ENCODE data around the gene PDGFRB.

The PDGFRB gene

GRCh38 chr5:150080696-150081435 is 74.8 kb downstream of the PDGFRB start:
- ChIA-PET POLR2A (no interaction called here), CTCF (no interaction called here)
- H3K4me3 ChIP-seq (ENCODE audit: low read depth, low read length), result no peak overlapping the region
- no peak for TF ChIP-seq CTCF (IDR thresholded peaks at IDR 0.05; ENCODE audit: insufficient read depth, low read length, missing control alignments)
- DNase-seq (ENCODE audit: low read depth, low spot score), result no peak

DNA sequence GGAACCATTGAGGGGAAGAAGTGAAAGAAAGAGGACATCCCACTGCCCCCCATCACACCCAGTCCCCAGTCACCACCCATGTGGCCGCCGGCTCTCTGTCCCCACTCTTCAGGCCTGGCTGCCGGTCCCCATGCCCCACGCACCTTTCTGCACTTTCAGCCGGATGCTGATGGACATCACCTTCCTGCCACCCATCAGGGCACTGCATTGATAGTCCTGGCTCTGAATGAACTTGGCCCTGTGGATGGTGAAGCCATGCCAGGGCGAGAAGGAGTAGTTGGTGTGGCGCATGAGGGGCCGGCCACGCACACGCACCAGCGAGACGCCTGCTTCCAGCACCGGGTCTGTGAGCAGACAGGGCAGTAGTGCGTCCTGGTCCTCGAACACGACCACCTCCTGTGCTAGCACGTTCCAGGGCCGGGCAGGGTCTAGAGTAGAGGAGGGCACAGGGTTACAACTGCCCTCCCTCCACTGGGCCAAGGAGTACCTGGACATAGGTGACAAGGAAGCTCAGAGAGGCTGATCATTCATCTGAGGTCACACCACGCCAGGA is 75.7 kb downstream of the PDGFRB start:
- no peak for DNase-seq (ENCODE audit: low read depth, low spot score)
- no peak for TF ChIP-seq CTCF (IDR thresholded peaks at IDR 0.05; ENCODE audit: insufficient read depth, low read length, missing control alignments)
- POLR2A ChIA-PET, result no interaction called here
- no peak overlapping the region for H3K4me3 ChIP-seq (ENCODE audit: low read depth, low read length)
- CTCF ChIA-PET, result interaction anchor here (1.0 kb wide), 1 partner anchor 10 kb away, joined by 3 read pairs; no protein-coding TSS in a partner anchor

GRCh38 chr5:150078802-150079689 is 76.6 kb downstream of the PDGFRB start:
- no peak for DNase-seq (ENCODE audit: low read depth, low spot score)
- POLR2A ChIA-PET, result interaction anchor here (1.4 kb wide), 1 partner anchor 12 kb away, joined by 4 read pairs; no protein-coding TSS in a partner anchor
- TF ChIP-seq CTCF (IDR thresholded peaks at IDR 0.05; ENCODE audit: insufficient read depth, low read length, missing control alignments), result no peak
- H3K4me3 ChIP-seq (ENCODE audit: low read depth, low read length), result no peak overlapping the region
- CTCF ChIA-PET, result interaction anchor here (0.8 to 1.0 kb wide), 2 partner anchors 11 to 12 kb away, joined by 3 read pairs; no protein-coding TSS in a partner anchor

GRCh38 chr5:150077996-150078801 is 77.4 kb downstream of the PDGFRB start:
- no peak for DNase-seq (ENCODE audit: low read depth, low spot score)
- ChIA-PET CTCF (interaction anchor here (0.8 kb wide), 1 partner anchor 11 kb away, joined by 3 read pairs; no protein-coding TSS in a partner anchor), POLR2A (interaction anchor here (1.4 kb wide), 1 partner anchor 11 kb away, joined by 4 read pairs; no protein-coding TSS in a partner anchor)
- TF ChIP-seq CTCF (IDR thresholded peaks at IDR 0.05; ENCODE audit: insufficient read depth, low read length, missing control alignments), result no peak
- no peak overlapping the region for H3K4me3 ChIP-seq (ENCODE audit: low read depth, low read length)

GRCh38 chr5:150077060-150077459 is 78.6 kb downstream of the PDGFRB start:
- CTCF ChIA-PET, result no interaction called here
- POLR2A ChIA-PET, result no interaction called here

More at GRCh38 chr5:150077060-150077459, 78.6 kb downstream of the PDGFRB start:
- no peak for DNase-seq (ENCODE audit: low read depth, low spot score)
- no peak for TF ChIP-seq CTCF (IDR thresholded peaks at IDR 0.05; ENCODE audit: insufficient read depth, low read length, missing control alignments)
- no peak overlapping the region for H3K4me3 ChIP-seq (ENCODE audit: low read depth, low read length)
